NCI-H526 (cell line): ENCODE measurements around the gene PHACTR2.
A peak's percentile ranks its signal among the peaks of the same experiment; 100 is the strongest.
"Not testable (repeated sequence)": the region's sequence is repeated elsewhere in the genome, so short reads cannot be mapped to it uniquely, and the experiment has no call there.

Source experiments
- DNase-seq, 2 experiments: peaks; one replicate each; lab custom pipeline; 2025; lab: John Stamatoyannopoulos, UW

Gene PHACTR2

DNA sequence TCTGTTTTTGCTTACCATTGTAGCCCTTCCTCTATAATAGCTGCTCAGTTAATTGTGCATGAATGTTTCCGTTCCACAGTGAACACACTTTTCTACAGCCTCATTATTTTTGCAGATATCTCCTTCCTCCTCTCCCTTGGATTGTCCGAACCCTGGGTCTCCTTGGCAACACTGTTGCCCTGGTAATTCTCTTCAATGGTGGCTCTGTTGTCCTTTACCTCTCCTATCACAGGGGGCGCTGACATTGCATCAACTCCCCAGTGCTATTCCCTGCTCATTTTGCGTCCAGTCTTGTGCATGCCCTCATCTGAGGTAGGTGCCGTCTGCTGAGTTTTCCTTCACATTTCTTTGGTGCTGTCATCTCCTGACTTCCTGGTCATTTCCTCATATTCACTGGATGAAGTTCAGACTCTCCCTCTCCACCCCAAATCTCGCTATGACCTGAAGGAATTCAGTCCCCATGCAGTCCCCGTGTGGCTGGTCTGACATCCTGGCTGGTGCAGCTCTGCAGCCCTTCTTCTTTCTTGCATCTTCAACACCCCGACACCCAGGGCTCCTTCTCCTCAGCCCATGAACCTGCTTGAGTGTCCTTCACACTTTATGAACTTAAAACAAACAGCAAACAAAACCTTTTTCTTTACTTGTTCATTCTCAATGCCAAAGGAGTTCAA, 21.1 kb downstream of the PHACTR2 start:
- DNase-seq = no peak

DNA sequence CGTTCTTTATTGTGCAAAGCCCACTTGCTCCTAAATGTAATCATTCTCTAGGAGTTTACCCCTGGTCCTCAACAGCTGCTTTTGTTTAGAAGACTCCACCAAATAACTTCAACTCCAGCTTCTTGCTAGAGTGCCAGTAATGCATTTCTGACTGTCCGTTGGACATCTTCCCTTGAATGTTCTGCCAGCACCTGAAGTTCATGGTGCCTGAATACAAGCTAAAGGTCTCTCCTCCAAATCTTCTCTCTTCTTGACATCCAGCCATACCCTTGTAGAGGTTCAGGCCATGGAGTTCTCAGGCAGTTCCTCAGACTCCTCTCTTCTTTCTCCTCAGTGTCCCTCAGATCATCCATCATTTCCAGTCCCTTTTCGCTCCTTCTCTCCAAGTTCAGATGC, 21.7 kb downstream of the PHACTR2 start:
- DNase-seq = no peak

DNA sequence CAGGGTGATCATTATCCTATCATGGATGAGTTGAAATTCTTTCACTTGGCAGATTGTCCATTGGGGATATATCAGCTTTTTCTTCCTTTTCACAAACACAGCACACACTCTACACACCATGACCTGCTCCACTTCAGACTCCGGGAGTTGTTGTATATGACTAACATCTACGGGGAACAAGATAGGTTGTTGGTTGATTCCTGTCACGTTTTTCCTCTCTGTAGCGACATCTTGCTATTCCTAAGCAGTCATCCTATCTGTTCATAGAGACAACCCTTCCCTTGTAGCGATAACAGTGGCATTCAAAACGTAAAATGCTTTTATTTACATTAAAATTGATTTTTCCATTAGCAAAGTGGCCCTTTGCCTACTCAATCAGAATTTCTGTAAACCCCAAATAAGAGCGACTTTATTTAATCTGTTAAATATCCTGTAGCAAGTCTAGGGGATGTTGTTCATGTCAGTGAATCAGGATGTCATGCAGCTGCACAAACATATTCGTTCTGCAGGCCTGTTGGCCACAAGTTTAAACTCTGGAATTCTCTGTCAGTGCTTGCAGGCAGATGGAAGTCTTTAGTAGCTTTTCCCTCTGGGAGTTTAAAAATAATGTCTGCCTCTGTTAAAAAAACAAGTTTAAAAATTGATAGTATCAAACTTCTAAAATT, 23.1 kb downstream of the PHACTR2 start:
- no peak for DNase-seq

DNA sequence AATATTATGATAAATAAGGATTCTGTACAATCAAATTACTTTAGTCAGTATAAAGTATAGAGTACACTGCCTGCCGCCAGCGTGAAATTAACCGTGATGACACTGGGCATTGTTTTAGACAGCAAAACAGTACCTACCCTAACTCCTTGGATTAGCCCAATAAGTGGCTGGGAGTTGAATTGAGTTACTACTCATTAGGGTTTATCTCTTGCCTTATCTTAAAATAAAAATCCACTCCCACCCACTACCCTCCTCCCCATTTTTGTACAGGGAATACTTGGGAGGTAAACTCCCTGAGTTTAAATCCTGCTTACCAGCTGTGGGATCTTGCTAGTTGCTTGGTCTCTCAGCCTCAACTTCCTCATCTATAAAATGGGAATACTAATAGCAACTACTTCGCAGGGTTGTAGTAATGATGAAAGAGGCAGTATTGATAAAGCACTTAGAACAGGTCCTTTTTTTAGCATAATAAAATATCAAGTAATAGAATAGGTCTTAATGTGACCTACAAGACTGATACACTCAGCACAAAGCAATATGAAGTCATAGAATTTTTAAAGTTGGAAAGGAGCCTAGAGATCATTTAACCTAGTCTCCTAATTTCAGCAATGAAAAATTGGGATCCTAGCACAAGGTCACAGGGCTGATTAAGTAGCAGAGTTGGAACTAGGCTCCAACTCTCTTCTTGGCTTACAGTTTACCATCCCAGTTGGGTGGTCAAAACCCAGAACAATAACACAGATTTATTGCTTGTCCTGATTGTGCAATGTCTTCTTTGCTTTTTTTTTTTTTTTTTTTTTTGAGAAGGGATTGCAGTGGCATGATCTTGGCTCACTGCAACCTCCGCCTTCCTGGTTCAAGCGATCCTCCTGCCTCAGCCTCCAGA, 23.8 kb downstream of the PHACTR2 start:
- no peak for DNase-seq

DNA sequence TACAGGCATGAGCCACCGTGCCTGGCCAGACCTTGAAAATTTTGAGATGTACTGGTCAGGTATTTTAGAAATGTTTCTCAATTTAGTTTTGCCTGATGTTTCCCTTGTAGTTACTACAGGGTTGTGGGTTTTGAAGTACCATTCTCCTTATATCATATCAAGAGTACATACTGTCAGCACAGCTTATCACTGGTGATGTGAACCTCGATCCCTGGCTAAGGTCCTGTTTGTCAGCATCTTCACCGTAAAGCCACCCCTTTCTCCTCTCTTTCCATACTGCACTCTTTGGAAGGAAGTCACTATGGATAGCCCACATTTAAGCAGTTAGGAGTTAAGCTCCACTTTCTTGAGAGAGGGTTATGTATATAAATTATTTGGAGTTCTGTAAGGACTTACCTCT, 27.8 kb downstream of the PHACTR2 start:
- no peak for DNase-seq

DNA sequence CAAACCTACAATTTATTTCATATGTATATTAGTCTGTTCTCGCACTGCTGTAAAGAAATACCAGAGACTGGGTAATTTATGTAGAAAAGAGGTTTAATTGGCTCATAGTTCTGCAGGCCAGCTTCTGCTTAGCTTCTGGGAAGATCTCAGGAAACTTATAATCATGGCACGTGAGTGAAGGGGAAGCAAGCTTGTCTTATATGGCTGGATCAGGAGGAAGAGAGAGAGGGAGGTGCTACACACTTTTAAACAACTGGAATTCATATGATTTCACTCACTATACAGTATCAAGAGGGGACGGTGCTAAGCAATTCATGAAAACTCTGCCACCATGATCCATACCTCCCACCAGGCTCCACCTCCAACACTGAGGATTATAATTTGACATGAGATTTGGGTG, 29.9 kb downstream of the PHACTR2 start:
- DNase-seq = no peak

DNA sequence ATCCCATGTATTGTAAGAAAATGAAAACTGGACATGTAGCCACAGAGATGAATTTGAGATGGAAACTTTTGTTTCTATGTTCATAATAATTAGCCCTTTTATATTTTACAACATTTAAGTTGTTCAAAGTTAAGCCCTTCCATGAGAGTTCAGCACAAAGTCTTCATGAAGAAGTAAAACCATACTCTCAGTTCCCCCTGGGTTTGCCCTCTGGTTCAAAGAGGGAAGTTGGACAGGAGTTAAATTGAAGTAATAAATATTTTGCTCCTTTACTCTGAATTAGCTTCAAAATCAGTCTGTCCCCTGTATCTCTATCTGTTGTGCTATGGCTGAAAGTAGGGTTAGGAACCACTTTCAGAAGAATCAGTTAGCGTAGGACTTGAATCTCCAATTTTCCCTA, 31.1 kb downstream of the PHACTR2 start:
- no peak for DNase-seq

DNA sequence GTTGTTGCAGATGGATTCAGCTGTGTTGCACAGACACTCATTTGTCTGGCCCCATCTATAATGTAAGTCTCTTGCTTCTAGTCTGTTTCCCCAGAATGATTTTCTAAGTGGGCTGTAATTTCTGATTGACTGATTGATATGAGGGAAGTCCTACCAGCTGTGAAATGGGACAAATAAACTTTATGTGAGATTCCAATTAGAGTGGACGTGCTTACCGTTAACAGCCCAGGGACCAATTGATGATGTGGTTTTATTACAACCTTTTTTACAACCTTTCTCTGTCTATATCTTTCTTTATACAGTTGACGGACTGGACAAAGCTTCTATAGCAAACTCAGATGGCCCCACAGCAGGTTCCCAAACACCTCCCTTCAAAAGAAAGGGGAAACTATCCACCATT, 33.9 kb downstream of the PHACTR2 start:
- DNase-seq = no peak

DNA sequence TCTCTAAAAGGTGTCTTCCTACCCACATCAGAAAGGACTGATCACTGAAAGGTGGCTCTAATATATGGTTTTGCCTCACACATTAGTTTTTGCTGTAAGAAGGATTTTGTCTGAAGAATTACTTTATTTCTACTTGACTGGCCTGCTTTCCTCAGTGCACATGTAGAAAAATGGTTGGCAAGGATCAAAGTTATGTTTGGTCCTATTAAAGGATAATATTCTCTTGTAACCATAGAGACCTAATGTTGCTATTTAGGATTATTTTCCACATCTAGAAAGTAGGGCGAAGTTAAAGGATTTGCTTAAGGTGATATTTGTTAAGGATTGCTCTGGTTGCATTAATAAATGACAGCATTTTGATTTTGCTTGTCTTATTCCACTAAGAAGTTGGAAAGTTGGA, 40.7 kb downstream of the PHACTR2 start:
- no peak for DNase-seq

DNA sequence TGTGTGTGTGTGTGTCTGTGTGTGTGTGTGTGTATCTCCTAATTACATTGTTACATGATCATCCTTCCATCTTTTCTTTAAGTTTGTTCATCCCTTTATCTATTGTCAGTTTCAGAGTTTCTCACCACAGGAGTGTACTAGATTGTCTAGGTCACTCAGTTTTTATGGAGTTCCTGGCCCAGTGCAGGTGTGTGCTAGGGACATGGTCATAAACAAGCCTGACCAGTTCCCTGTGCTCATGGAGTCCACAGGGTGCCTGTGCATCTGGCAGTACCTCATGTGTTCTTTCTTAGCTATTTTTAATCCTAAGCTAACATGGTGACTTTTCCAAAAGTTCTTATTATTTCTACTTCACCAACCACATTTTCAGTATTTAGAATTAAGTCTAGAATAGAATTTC, 43.9 kb downstream of the PHACTR2 start:
- no peak for DNase-seq

DNA sequence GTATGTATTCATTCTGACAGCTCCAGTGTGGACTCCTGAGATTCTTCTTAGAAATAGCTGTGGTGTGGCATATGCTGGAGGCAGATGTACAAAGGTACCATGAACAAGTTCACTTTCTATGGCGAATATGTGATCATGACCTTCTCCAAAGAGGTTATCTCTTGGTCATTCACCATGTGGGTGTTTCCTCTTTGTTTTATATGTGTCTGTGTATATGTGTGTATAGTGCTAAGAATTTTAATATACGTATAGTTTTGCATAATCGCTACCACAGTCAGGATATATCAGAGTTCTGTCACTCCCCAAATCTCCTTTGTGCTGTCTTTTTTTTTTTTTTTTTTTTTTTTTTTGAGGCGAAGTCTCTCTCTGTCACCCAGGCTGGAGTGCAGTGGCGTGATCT, 47.1 kb downstream of the PHACTR2 start:
- DNase-seq = no peak

DNA sequence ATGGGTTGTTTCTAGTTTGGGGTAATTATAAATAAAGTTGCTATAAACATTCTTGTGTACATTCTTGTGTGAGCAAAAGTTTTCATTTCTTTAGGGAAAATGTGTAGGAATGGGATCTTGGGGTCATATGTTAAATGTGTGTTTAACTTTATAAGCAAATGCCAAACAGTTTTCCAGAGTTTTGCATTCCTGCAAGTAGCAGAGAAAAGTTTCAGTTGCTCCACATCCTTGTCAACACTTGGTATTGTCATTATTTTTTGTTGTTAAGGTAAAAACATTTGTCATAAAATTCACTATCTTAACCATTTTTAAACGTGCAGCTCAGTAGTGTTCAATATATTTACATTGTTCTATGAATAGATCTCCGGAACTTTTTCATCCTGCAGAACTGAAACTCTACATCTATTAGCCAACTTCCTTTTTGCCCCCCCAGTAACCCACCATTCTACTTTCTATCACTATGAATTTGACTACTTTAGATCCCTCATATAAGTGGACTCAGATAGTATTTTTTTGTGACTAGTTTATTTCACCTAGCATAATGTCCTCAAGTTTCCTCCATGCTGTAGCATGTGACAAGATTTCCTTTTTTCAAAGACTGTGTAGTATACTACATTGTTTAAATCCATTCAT, 48.4 kb downstream of the PHACTR2 start:
- DNase-seq = no peak

DNA sequence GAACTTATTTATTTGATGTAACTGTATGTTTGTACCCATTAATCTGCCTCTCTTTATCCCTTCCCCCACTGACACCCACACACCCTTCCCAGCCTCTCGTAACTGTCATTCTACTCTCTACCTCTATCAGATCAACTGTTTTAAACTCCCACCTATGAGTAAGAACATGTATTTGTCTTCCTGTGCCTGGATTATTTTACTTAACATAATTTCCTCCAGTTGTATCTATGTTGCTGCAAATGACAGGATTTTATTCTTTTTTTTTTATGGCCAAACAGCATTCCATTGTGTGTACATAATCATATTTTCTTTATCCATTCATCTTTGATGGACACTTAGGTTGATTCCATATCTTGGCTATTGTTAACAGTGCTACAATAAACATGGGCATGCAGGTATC, 49.3 kb downstream of the PHACTR2 start:
- no peak for DNase-seq

DNA sequence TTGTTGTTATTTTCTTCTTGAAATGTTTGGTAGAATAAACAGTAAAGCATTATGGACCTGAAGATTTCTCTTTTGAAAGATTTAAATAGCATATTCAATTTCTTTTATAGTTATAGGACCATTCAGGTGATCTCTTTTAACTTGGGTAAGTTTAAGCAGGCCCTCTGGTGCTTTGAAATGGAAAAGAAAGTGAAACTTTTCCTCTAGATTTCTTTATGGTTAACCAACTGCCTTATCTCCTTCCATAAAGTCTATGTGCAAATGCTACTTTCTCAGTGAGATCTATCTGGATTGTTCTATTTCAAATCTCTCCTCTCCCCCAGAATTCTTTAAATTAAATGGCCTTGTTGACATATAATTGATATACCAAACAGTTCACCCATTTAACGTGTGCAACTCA, 54.0 kb downstream of the PHACTR2 start:
- no peak for DNase-seq

DNA sequence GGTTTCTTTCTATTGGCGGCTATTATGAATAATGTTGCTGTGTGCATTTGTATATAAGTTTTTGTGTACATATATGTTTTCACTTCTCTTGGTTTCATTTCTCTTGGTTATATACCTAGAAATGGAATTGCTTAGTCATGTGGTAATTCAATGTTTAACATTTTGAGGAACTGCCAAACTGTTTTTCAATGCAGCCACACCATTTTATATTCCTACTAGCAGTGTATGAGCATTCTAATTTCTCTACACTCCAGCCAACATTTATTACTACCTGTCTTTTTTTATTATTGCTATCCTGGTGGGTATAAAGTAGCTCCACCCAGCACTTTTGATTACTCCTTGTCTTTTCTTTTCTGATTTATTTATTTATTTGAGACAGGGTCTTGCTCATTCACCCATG, 54.8 kb downstream of the PHACTR2 start:
- DNase-seq = no peak

DNA sequence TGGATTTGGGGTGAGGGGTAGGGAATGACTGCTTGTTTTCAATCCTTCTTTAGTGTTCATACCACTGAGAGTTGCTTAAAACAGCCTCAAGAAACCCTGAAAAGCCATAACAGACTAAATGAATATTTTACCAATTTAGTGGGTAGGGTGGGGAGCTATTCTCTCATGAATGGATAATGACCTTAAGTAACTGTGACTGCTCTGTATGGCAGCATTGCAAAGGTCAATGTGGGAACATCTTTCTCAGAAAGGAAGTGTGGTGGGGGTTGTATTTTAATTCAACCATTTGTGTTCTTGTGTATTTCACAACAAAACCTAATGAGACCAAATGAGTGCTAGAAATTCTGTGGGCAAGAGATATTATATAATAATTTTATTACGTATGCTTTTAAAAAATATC, 55.7 kb downstream of the PHACTR2 start:
- no peak for DNase-seq

DNA sequence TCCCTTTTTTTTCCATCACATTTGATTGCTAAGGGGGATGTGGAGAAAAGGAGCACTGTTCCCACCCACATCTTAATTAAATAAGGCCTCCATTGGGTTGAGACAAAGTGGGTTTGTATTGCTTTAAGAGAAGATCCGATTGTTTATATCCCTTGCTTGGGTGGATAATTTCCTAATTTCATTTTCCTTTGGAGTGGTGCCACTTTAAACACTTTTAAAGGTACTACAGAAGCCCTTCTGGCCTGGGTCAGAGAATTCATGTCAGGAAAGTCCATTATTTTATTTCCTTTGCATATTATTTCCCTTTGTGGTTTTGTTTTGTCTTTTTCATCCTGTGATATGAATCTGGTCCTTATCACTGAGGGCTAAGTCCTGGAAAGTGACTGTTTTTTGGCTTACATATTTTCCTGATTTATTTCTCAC, 56.9 kb downstream of the PHACTR2 start:
- DNase-seq = peak; percentile 39 to 47

DNA sequence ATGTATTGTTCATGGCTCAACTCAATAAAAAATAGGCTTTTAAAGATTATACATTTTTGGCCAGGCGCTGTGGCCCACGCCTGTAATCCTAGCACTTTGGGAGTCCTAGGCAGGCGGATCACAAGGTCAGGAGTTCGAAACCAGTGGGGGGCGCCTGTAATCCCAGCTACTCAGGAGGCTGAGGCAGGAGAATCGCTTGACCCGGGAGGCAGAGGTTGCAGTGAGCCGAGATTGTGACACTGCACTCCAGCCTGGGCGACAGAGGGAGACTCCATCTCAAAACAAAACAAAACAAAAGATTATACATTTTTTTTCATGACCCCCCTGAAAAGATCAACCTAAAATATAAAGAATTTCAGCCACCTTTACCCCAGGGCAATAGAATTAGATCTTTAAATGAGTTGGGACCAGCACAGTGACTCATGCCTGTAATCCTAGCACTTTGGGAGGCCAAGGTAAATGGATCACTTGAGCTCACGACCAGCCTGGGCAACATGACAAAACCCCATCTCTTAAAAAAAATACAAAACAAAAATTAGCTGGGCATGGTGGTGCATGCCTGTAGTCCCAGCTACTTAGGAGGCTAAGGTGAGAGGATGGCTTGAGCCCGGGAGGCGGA, 60.4 kb downstream of the PHACTR2 start:
- DNase-seq = not testable (repeated sequence)

DNA sequence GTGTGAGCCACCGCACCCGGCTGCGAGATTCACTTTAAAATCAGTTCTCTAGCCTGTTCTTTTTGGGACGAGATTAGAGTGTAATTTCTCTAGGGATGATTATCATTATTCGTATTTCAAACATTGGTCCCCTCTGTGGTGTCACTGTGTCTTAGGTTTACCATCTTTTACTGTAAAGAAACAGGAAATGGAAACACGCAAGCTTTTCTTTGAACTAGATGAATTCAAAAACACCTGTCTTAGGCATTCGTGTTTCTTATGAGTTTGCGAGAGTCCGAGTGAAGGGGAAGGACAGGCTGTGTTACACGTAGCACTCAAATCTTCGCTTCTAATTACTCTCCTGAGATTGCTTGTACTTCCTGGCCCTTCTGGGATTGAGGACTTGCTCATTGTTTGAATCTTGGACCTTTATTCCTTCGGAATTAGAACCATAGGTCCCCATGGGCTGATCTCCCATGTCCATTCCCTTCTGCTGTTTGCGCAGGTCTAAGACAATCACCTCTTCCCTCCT, 61.6 kb downstream of the PHACTR2 start:
- DNase-seq = no peak

DNA sequence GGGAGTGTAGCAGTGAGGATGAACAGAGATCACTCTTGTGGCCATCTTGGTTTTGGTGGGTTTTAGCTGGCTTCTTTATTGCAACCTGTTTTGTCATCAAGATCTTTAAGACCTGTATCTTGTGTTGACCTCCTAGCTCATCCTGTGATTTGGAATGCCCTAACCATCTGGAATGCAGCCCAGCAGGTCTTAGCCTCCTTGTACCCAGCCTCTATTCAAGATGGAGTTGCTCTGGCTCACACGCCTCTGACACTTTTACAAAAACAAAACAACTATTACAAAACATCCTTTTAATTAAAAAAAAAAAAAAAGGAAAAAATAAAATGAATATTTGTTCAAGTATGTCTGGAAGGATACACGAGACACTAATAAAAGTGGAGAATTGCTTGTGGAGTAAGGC, 62.4 kb downstream of the PHACTR2 start:
- DNase-seq = no peak

DNA sequence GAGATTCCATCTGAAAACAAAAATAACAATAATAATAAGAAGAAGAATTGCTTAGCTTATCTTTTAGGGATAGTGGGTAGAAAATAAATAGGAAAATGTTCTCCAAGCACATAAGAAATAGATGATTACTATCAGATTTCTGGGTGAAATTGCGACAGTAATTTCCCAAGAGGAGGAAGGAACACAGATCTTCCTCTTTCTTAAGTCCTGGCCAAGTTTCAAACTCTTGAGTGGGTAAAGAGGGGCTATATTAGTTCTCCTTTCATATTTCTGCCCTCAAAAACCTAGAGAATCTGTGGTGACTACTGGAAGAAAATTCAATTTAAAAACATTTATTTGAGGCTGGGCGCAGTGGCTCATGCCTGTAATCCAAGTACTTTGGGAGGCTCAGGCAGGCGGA, 63.7 kb downstream of the PHACTR2 start:
- DNase-seq = no peak
